NCI-H1694 (cell line): ENCODE measurements around the gene SLC1A1.
"Not testable (repeated sequence)": the region's sequence is repeated elsewhere in the genome, so short reads cannot be mapped to it uniquely, and the experiment has no call there.

ENCODE experiments used
- DNase-seq: peaks from one replicate; lab custom pipeline; 2025; lab: John Stamatoyannopoulos, UW

The SLC1A1 gene

DNA sequence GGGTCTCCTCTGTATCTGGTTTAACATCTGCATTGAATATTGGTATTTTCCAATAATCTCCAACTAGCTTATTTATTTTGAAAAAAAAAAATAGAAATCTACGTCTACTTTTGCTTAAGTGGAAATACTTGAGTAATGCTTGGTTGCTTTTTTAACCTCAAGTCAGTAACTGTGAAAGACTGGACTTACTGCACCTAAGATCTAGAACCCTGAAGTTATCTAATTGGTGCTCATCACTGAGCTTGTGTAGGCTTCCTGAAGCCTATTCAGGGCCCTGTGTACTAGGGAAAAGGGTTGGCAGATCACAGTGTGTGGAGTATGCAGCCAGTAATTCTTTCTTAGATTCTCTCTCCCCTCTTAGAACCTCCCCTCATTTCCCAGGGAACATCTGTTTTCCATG is 16.2 kb downstream of the SLC1A1 start:
- no peak for DNase-seq

DNA sequence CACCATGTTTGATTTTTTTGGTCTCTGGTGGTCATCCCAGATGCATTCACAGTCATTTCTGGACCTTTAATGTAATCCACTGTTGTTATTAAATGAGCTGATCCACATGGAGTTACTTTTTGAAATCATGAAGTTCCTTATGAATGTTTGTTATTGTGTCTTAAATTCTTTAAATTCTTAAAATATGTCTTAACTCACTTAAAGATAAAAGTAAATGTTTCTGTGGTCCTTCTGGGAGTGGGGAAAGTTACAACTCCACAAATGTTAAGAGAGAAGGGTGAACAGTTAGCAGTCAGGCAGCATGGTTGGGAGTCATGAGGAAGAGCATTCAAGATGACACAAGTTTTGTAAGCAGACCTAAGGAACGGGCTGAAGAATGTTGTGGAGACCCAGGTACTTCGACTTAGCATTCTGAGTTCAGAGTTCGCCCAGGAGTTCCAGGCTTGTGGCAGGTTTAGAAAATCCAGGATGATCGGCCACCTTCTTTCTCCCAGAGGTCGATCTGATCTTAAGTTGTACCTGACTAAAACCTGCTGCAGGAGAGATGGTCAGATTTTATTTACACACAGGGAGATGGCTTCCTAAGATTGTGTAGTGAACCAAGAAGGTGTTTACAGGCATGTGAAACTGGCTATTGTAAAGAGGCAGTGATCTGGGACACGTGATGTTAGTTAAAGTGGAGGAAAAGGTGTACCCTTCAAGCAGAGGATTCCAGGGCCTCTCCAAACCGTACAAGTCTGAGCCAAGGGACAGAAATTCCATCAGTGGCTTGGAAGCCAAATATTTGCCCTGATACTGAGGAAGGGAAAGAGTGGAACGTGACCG is 17.2 kb downstream of the SLC1A1 start:
- no peak for DNase-seq

DNA sequence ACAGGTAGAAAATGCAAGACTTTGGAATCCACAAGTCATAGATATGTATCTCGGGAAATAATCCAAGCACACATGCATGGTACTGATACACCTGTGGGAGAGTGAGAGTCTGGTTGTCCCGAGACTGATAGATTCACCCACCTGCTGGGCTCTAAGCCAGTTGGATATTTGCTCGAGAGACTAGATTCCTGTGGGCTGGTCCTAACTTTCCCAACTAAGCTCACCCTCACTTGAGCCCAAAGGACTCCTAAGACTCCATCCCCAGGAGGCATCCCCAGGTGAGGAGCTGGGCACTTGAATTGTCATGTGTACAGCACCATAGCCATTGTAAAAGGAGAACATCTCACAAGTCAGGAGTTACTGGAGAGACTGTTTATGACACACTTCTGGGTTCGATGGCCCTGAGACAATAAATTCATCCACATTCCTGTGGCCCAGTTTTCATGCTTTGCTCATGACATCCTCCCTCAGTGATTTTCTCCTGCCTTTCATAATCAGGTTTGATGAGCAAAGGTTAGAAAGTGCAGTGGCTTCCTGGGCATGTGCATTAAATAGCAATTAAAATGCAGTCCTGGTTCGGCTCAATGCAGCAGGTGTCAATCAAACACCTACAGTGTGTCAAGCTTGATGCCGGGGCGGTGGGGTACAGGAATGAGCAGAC is 18.1 kb downstream of the SLC1A1 start:
- DNase-seq: no peak

DNA sequence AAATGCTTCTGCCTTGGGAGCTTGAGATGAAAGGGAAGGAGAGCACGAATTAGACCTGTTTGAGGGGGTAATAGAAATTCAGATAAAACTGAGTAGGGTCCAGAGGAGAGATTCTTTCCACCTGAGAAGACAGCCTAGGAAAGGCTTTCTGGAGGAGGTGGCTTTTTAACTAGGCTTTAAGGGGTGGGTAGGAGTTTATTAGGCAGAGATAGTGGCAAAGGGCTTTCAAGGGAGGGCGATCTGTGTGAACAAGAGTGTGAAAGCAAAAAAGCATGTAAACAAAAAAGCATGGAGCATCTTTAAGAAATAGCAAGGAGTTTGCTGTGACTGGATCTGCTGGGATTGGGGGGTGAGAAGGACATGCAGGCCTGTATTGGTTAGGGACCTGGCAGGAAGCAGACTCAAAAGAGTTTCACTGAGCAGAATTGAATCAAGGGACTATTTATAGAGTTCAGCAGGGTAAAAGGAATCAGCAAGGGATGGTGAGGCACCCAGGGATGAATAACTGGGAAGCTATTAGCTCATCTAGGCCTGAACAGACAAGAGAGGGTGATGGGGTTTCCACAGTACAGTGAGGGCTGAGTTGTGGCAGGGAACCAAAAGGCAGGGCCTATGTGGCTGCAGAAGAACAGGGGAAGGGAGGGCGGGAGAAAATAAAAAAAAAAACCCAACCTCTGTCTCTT is 18.8 kb downstream of the SLC1A1 start:
- no peak for DNase-seq

GRCh38 chr9:4509590-4509984 is 19.3 kb downstream of the SLC1A1 start:
- no peak for DNase-seq

DNA sequence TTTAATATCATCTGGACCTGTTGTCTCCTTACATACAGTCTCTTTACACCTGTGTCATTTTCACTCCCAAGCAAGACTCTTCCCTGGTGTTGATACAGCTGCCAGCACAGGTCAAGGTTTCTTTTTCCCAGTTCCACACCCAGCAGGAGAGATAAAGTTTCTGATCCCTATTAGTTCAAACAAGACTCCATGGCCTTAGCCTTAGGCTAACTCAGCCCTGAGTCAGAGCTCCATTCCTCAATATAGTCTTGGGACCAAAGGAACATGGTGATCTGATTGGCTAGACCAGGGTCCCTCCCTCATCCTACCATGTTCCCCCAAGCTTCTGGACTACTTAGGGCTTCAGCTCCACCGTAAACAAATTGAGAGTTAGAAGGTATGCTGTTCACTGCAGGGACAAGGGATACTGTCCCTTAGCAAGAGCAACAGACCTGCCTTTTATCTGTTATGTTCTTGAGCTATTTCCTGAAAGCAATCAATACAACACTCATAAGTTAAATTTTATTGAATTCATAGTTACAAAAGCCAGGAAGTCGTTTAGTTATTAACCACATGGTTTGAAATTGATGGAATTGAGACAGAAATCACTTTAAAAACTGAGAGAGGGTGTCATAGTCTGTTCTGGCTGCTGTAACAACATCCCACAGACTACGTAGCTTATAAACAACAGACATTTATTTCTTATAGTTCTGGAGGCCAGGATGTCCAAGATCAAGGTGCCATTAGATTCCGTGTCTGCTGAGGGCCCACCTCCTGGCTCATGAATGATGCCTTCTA is 20.5 kb downstream of the SLC1A1 start:
- DNase-seq: no peak

GRCh38 chr9:4514252-4515128 is 24.2 kb downstream of the SLC1A1 start:
- no peak for DNase-seq

- DNase-seq: peak; percentile 65
Observed at GRCh38 chr9:4515958-4516375, 25.7 kb downstream of the SLC1A1 start.

- DNase-seq: no peak
Observed at GRCh38 chr9:4517274-4517673, 27.0 kb downstream of the SLC1A1 start.

GRCh38 chr9:4519604-4520003 is 29.3 kb downstream of the SLC1A1 start:
- DNase-seq: no peak

DNA sequence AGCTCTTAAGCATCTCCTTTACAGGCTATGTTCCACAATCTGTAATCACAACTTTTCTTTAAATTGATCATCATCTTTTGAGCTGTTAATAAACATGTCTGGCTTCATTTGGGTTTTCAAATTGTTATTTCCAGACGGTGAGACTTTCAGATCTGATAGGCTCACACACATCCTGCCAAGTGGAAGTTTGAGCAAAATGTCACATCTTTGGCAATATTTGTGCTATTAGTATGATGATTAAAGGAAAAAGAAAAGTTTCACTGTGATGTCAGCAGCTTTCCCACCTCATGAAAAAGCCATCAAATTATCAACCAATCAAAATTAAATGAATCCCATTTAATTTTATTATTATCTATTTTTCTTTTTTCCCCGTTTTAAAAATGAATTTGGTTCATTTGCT is 29.8 kb downstream of the SLC1A1 start:
- no peak for DNase-seq

DNA sequence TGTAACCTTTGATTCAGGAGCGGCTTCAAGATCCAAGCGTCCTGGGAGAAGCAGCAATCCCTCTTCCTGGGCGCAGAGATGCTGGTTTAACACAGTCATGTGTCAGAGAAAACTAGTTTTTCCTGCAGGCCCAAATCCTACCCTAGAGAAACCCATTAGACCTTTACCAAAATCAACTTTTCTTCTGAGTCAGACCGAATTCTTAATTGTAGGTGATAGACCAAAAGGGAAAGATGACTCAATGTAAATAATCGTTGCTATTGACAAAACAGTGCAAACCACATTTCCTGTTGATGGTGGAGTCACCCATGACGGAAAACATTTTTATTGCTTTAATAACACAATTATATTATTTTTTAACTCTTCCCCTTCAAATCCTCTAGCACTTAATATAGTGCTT is 40.1 kb downstream of the SLC1A1 start:
- DNase-seq: no peak

GRCh38 chr9:4530831-4531230 is 40.6 kb downstream of the SLC1A1 start:
- DNase-seq: not testable (repeated sequence)

DNA sequence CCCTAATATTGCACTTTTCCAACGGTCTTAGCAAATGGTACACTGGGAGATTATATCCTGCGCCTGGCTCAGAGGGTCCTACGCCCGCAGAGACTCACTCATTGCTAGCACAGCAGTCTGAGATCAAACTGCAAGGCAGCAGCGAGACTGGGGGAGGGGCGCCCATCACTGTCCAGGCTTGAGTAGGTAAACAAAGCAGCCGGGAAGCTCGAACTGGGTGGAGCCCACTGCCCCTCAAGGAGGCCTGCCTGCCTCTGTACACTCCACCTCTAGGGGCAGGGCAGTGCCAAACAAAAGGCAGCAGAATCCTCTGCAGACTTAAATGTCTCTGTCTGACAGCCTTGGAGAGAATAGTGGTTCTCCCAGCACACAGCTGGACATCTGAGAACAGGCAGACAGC is 41.1 kb downstream of the SLC1A1 start:
- DNase-seq: not testable (repeated sequence)

DNA sequence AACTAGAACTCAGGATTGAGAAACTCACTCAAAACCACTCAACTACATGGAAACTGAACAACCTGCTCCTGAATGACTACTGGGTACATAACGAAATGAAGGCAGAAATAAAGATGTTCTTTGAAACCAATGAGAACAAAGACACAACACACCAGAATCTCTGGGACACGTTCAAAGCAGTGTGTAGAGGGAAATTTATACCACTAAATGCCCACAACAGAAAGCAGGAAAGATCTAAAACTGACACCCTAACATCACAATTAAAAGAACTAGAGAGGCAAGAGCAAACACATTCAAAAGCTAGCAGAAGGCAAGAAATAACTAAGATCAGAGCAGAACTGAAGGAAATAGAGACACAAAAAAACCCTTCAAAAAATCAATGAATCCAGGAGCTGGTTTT is 43.6 kb downstream of the SLC1A1 start:
- DNase-seq: not testable (repeated sequence)

DNA sequence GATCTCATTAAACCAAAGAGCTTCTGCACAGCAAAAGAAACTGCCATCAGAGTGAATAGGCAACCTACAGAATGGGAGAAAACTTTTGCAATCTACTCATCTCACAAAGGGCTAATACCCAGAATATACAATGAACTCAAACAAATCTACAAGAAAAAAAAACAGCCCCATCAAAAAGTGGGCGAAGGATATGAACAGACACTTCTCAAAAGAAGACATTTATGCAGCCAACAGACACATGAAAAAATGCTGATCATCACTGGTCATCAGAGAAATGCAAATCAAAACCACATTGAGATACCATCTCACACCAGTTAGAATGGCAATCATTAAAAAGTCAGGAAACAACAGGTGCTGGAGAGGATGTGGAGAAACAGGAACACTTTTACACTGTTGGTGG is 45.9 kb downstream of the SLC1A1 start:
- not testable (repeated sequence) for DNase-seq

- no peak for DNase-seq
Observed at GRCh38 chr9:4537581-4537980, 47.3 kb downstream of the SLC1A1 start.

- no peak for DNase-seq
Observed at GRCh38 chr9:4538107-4538506, 47.8 kb downstream of the SLC1A1 start.

- no peak for DNase-seq
Observed at GRCh38 chr9:4538621-4539020, 48.4 kb downstream of the SLC1A1 start.

- DNase-seq: no peak
Observed at GRCh38 chr9:4540425-4540824, 50.2 kb downstream of the SLC1A1 start.

DNA sequence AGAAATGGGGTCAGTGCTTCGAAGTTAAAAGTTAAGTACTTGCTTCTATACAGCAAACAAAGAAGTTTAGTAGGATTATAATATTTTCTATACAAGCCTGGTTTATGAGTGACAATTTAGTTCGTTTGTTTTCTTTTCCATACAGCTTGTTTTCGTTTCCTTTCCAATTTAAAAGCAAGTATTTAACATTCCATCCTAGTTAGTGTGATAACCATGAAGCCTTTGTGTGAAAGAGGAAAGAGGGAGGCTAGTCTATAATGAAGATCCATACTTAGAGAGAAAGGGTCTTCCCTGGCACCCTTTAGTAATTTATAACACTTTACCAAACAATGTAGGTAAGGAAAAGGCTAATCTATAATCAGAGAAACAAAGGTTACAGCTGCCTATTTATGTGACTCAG is 51.0 kb downstream of the SLC1A1 start:
- DNase-seq: no peak
